ENCODE measurements around the gene ANO10.
"Not testable (repeated sequence)": the region's sequence is repeated elsewhere in the genome, so short reads cannot be mapped to it uniquely, and the experiment has no call there.

The ANO10 gene

DNA sequence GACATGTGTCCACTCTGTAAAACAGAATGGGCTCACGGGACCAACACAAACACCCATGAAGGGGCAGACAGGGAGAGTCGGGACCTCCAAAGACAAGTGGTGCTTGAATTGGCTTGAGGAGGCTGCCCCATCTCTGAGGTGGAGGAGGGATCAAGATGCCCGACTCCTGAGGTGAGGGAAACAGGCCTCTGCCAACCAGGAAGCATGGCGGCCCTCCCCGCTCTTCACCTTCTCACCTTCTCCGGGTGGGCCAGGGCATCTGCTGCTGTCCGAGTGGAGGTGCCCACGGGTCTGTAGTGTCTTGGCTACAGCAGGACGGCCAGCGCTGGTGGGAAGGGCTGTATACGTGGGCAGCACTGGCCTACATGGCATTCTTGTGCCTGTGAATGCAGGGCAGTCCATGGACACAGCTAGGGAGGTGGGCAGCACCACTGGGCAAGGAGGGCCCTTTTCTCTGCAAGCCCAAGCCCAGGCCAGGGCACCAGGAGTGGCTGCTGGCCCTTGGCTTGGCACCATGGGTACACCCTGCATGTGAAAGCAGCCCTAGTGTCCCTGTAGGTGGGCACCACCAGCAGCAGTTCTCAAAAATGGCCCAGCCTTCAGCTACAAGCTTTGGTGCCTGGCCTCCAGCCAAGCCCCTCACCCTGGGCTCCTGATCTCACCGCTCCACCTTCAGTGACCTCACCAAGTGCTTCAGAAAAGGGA lies 256.1 kb downstream of the ANO10 start:
- peaks cover 15% of the 10 kb centered on the region for H3K36me3 Mint-ChIP-seq
- H3K4me1 Mint-ChIP-seq, result no peaks in the 10 kb centered on the region
- no peaks in the 10 kb centered on the region for H3K9me3 Mint-ChIP-seq
- no peak for ATAC-seq
- no peak overlapping the region for H3K4me3 Mint-ChIP-seq
- no peaks in the 10 kb centered on the region for H3K27me3 Mint-ChIP-seq
- H3K27ac Mint-ChIP-seq, result no peak overlapping the region

DNA sequence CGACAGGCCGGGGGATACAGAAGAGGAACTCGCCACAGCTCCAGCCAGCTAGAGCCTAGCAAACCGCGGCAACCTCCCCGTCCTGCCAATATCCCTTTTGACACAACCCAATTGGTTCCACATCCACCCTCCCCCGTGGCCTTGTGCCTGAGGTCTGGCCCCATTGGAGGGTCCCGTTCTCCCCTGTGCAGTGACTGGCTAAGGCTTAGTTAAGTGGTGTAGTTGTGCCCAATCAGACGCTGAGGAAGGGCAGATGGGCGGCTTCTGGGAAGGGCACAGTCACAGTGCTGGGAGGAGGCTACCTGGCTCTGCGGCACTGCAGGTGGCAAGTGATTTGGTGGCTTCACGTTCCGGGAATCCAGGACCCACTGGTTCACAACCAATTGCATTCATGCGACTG lies 256.9 kb downstream of the ANO10 start:
- H3K27me3 Mint-ChIP-seq, result no peaks in the 10 kb centered on the region

DNA sequence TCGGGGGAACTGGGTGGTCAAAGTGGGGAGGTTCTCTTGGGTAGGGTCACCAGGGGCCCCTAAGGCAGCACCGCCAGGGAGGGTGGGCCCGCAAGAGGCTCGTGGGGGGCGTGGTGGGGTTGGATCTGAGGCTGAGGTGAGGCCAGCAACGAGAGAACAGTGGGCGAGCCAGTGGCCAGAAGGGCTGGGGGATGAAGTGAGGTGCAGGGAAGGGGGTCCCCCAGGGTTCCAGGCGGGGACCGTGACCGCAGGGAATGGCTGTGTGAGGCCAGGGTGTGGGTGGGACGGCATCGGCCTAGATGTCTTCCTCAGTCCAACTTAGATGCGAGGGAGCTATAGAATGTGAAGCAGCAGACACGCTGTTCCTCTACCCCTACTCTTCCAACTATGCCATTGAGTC lies 257.3 kb downstream of the ANO10 start:
- H3K27me3 Mint-ChIP-seq, result no peaks in the 10 kb centered on the region
- H3K27ac Mint-ChIP-seq, result no peak overlapping the region
- no peak for ATAC-seq
- H3K4me3 Mint-ChIP-seq, result no peak overlapping the region
- H3K9me3 Mint-ChIP-seq, result no peaks in the 10 kb centered on the region
- peaks cover 15% of the 10 kb centered on the region for H3K36me3 Mint-ChIP-seq
- no peaks in the 10 kb centered on the region for H3K4me1 Mint-ChIP-seq

More for the DNA sequence above, 256.9 kb downstream of the ANO10 start:
- Mint-ChIP-seq H3K36me3 (peaks cover 15% of the 10 kb centered on the region), H3K4me1 (no peaks in the 10 kb centered on the region), H3K4me3 (no peak overlapping the region), H3K9me3 (no peaks in the 10 kb centered on the region), H3K27ac (no peak overlapping the region)
- ATAC-seq, result no peak

DNA sequence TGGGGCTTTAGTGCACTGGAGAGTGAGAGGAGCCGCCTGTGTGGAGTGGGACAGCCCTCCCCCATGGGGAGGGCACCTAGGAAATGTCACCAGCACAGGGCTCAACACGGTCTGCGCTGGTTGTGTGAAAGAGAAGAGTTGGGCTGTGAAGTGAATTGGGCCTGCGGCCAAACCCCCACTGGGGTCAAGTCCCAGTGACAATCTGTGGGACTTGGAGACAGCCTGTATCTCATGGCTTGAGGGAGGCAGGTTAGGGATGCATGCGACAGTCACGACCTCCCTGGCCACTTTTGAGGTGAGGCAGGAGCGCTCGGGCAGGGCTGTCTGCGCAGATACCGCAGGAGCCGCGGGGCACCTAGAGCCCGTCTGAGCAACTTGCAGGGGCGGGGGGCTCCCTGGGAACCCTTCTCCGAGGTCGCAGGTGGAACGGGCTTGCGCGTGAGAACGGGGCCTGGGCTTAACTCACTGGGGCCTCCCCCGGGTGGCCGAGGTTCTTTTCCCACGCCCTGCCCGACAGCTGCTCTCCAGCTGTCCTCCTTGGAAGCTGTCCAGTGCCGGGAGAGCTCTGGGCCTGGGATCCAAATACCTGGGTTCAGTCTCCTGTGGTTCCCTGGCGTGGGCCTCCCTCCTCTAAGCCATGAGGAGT lies 258.1 kb downstream of the ANO10 start:
- Mint-ChIP-seq H3K36me3 (peaks cover 15% of the 10 kb centered on the region), H3K4me1 (no peaks in the 10 kb centered on the region), H3K4me3 (no peak overlapping the region), H3K9me3 (no peaks in the 10 kb centered on the region), H3K27ac (no peak overlapping the region), H3K27me3 (no peaks in the 10 kb centered on the region)
- no peak for ATAC-seq

DNA sequence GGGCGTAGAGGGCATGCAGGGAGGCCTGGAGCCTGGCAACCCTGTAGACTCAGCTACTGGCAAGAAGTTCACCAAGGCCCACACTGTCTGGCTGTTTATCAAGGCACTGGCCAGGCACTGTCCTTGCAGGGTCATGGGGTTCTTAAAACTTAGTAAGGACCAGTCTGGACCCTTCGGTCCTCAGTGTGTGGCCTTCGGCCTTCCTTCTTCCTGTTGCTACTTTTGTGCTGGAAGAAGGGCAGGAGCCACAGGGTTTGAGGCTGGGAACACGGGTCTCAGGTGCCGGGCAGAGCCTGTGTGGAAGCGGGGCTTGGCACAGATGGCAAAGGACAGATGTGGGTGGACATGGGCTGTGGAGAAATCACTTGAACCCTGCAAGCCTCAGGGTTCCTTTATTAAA lies 258.9 kb downstream of the ANO10 start:
- no peaks in the 10 kb centered on the region for H3K9me3 Mint-ChIP-seq
- peaks cover 15% of the 10 kb centered on the region for H3K36me3 Mint-ChIP-seq
- no peak overlapping the region for H3K4me3 Mint-ChIP-seq
- ATAC-seq, result no peak
- H3K27ac Mint-ChIP-seq, result no peak overlapping the region
- no peaks in the 10 kb centered on the region for H3K4me1 Mint-ChIP-seq
- H3K27me3 Mint-ChIP-seq, result no peaks in the 10 kb centered on the region

DNA sequence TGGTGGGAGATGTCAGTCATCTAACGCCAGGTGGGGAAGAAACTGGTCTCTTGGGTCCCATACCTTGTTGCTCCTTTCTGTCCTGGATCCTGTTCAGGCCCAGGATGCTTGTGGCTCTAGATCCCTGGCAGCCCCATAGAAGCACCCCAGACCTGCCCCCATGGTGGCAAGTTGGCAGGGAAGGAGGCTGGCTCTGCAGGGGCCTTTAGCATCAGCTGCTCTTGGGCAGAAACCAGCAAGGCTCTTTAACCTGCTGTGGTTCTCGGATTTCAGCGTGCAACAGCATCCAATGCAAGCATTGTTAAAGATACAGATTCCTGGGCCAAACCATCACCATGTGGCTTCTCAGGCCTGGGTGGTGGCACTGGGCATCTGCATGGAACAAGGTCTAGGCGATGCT lies 259.6 kb downstream of the ANO10 start:
- ATAC-seq, result no peak
- H3K27me3 Mint-ChIP-seq, result no peaks in the 10 kb centered on the region
- H3K27ac Mint-ChIP-seq, result no peak overlapping the region

DNA sequence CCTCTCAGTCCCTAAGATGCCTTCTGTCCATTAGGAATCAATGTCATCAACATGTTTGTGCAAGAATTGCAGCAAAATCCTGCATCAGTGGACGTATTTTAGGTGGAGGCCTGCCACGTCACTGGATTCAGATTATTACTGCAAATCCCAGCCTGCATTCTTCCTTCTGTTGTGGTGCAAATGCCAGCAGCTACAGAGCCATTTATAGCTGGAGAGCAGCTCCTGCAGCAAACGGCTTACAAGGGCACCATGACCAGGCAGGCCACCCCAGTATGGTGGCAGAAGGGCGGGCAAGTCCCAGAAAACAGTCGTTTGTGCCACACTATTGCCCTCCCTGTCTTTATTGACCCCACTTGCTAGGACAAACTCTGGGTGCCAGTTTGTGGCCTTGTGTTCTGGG lies 260.7 kb downstream of the ANO10 start:
- ATAC-seq, result no peak
- Mint-ChIP-seq H3K4me1 (no peaks in the 10 kb centered on the region), H3K36me3 (peaks cover 19% of the 10 kb centered on the region), H3K27me3 (no peaks in the 10 kb centered on the region), H3K9me3 (peaks cover 10% of the 10 kb centered on the region), H3K27ac (no peak overlapping the region), H3K4me3 (no peak overlapping the region)

More for the DNA sequence above, 259.6 kb downstream of the ANO10 start:
- Mint-ChIP-seq H3K4me3 (no peak overlapping the region), H3K9me3 (peaks cover 7% of the 10 kb centered on the region), H3K4me1 (no peaks in the 10 kb centered on the region), H3K36me3 (peaks cover 22% of the 10 kb centered on the region)

DNA sequence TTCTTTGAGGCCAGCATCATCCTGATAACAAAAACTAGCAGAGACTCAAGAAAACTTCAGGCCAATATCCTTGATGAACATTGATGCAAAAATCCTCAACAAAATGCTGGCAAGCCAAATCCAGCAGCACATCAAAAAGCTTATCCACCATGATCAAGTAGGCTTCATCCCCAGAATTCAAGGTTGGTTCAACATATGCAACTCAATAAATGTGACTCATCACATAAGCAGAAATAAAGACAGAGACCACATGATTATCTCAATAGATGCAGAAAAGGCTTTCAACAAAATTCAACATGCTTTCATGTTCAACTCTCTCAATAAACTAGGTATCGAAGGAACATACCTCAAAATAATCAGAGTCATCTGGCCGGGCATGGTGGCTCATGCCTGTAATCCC lies 265.8 kb downstream of the ANO10 start:
- H3K4me1 Mint-ChIP-seq, H3K27ac Mint-ChIP-seq, H3K27me3 Mint-ChIP-seq, H3K4me3 Mint-ChIP-seq, ATAC-seq: not testable (repeated sequence)
- Mint-ChIP-seq H3K9me3 (peaks cover 48% of the 10 kb centered on the region), H3K36me3 (peaks cover 46% of the 10 kb centered on the region)

DNA sequence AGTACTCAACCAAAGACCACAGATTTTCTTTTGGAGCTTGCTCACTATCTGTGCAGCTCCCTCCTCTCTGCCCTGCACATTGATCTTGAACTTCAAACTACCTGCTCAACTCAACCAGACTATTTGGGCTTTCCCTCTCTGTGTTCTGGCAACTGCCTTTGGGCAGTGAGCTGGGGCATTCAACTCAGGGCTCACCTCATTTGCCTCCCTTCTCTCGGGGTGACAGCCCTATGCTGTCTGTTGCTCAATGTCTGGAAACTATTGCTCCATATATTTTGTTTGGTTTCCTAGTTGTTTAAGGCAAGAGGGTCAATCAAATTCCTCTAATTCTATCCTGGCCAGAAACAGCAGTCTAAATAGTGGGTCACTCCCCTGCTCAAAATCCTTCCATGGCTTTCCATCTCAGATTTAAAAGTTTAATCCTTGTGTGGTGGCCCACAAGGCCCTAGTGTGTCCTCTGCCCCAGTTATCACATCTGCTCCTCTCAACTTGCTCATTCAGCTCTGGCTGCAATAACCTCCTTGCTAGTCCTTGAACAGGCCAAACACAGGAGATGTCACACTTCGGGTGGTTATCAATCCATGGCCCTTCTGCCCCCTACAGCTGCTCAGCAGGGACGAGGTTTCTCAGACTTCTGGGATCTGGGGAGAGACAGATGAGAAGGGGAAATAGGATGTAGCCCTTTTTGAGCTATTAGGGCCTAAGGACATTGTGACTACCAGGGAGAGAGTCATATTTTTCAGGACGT lies 267.7 kb downstream of the ANO10 start:
- Mint-ChIP-seq H3K4me3 (no peak overlapping the region), H3K4me1 (no peaks in the 10 kb centered on the region), H3K27ac (no peak overlapping the region), H3K9me3 (peaks cover 48% of the 10 kb centered on the region), H3K36me3 (peaks cover 63% of the 10 kb centered on the region), H3K27me3 (no peaks in the 10 kb centered on the region)
- ATAC-seq, result no peak

DNA sequence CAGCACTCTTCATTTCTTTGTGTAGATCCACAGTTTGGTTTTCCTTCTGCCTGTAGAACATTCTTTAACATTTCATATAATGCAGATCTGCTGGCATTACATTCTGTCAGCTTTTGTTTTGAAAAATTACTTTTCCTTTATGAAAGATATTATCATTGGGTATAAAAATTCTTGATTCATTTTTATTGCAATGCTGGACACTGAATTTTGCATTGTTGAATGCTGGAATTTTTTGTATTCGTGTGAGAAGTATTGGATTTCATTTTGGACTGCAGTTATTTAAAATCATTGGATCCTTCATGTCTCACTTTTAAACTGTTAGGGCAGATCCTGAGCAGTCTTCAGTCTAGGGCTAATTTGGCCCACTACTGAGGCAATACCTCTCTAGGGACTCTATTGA lies 268.4 kb downstream of the ANO10 start:
- Mint-ChIP-seq H3K27me3 (no peaks in the 10 kb centered on the region), H3K27ac (no peak overlapping the region), H3K4me3 (no peak overlapping the region), H3K9me3 (peaks cover 48% of the 10 kb centered on the region), H3K36me3 (peaks cover 70% of the 10 kb centered on the region), H3K4me1 (no peaks in the 10 kb centered on the region)
- no peak for ATAC-seq

DNA sequence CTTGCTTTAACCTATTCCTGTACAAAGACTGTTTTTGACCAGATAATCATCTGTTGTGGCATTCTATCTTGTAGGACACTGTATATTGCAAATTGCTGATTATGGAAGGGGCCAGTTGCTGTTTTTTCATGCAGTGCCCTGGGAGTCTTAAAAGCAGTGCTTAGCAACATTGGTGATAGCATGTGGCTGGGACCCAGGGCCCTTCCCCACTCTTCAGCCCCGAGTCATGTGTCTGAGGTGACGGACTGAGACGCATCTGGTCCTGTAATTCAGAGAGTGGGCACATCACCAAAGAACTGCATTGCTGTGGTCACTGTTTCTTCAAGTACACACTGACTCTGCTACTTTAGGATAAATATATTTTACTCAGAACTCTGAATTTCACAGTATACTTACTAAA lies 272.1 kb downstream of the ANO10 start:
- no peak for ATAC-seq
- Mint-ChIP-seq H3K27ac (no peak overlapping the region), H3K36me3 (peaks cover 91% of the 10 kb centered on the region), H3K4me3 (no peak overlapping the region), H3K27me3 (no peaks in the 10 kb centered on the region), H3K9me3 (peaks cover 27% of the 10 kb centered on the region), H3K4me1 (no peaks in the 10 kb centered on the region)

DNA sequence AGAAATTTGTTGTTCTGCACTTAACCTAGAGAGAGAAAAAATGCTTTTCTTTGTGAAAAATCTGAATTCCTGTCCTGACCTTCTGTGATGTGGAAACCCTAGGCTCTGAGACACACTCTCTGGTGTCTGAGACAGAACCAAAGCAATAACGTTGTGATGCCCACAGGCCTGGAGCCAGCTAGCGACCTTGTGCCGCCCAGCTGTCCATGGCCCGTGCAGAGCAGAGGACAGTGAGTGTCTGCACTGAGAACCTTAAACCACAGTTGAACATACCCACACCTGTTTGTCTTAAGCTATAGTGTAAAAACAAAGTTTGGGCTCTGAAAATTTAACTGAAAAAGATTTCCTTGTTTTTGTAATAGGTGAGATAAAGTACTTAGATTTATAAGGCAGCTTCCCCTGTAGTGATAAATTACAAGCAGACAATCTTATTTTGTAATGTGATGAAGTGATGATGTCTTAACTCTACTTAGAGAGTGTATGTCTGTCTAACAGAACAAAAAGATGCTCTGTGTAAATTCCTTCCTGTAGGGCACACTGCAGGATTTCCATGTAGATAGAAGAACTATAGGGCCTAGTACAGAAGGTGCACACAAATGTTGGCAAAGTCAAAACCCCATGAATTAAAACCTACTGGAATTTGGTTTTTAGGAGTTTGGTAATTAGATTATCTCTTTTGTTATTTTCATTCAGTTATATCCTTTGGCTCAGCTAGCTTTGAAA lies 272.8 kb downstream of the ANO10 start:
- H3K9me3 Mint-ChIP-seq, result peaks cover 20% of the 10 kb centered on the region
- ATAC-seq, result no peak
- no peaks in the 10 kb centered on the region for H3K27me3 Mint-ChIP-seq
- H3K4me3 Mint-ChIP-seq, result no peak overlapping the region
- H3K36me3 Mint-ChIP-seq, result peaks cover 86% of the 10 kb centered on the region
- no peak overlapping the region for H3K27ac Mint-ChIP-seq
- H3K4me1 Mint-ChIP-seq, result no peaks in the 10 kb centered on the region

DNA sequence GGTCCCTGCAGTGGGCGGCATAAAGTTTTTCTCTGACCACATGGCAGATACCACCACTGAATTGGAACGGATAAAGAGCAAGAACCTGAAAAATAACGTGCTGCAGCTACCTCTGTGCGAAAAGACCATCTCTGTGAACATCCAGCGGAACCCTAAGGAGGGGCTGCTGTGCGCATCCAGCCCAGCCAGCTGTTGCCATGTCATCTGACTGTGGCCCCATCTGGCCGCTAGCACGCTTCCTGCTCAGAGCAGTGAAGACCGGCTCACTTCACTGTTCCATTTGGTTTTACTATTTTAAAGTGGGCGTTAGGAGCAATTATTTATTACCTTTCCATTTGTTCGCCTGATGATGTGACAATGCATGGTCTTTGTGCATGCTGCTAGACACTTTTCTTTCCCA lies 273.5 kb downstream of the ANO10 start:
- Mint-ChIP-seq H3K4me3 (no peak overlapping the region), H3K36me3 (peaks cover 86% of the 10 kb centered on the region), H3K4me1 (no peaks in the 10 kb centered on the region), H3K27ac (no peak overlapping the region), H3K9me3 (peaks cover 18% of the 10 kb centered on the region), H3K27me3 (no peaks in the 10 kb centered on the region)
- ATAC-seq, result no peak

DNA sequence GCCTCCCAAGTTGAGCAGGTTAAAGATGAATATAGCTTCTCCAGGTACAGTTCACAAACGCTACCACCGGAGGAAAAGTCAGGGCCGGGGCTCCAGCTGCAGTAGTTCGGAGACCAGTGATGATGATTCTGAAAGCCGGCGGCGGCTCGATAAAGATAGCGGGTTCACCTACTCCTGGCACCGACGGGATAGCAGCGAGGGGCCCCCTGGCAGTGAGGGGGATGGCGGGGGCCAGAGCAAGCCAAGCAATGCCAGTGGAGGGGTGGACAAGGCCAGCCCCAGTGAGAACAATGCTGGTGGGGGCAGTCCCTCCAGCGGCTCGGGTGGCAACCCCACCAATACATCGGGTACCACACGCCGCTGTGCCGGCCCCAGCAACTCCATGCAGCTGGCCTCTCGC lies 274.0 kb downstream of the ANO10 start:
- H3K36me3 Mint-ChIP-seq, result peaks cover 84% of the 10 kb centered on the region
- ATAC-seq, result no peak
- no peak overlapping the region for H3K4me3 Mint-ChIP-seq
- H3K9me3 Mint-ChIP-seq, result peaks cover 15% of the 10 kb centered on the region
- no peak overlapping the region for H3K27ac Mint-ChIP-seq
- no peaks in the 10 kb centered on the region for H3K4me1 Mint-ChIP-seq
- no peaks in the 10 kb centered on the region for H3K27me3 Mint-ChIP-seq

DNA sequence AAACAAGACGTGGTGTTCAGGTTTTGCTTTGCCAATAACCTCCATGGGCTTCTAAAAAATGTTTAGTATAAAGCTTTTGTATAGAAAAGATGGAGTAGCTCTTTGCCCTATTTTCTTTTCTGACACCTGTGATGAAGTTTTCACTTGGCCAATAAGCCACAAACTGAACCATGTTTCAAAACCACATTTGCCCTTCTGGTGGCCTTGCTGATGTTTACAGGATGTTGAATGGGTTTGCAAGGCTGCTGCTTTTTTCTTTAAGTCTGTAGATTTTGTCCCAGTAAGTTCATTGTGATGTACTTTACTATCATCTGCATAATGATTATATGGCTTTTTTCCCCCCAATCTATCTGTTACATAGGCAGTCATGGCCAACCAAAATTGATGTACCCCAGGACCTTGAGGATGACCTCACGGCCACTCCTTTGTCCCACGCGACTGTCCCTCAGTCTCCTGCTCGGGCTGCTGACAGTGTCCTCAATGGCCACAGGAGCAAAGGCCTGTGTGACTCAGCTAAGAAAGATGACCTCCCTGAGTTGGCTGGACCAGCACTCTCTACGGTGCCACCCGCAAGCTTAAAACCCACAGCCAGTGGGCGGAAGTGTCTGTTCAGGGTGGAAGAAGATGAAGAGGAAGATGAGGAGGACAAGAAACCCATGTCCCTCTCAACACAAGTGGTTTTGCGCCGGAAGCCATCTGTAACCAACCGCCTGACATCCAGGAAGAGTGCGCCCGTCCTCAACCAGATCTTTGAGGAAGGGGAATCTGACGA lies 274.6 kb downstream of the ANO10 start:
- H3K4me3 Mint-ChIP-seq, result no peak overlapping the region
- no peak for ATAC-seq
- no peaks in the 10 kb centered on the region for H3K27me3 Mint-ChIP-seq
- H3K36me3 Mint-ChIP-seq, result peaks cover 83% of the 10 kb centered on the region
- H3K9me3 Mint-ChIP-seq, result peaks cover 10% of the 10 kb centered on the region
- no peak overlapping the region for H3K27ac Mint-ChIP-seq
- no peaks in the 10 kb centered on the region for H3K4me1 Mint-ChIP-seq

Data from stimulated activated memory B cell treated with anti-CD40 and anti-IgM and Interleukin-4, amounts not matched to agents 10 μg/mL and 1 μg/mL and 100 μg/mL, for 72 hours (primary cell).